Measurements from ENCODE around the gene SGSM2. TPM values are rescaled to one million over a fixed set of nuclear protein-coding genes. Genes with fewer than 3 reads are reported as not detected.
A peak's percentile ranks its signal among the peaks of the same experiment; 100 is the strongest.

SGSM2 gene
- total RNA-seq, 1 donor from 2014 or later = 26.3 TPM

- ATAC-seq (no peak), DNase-seq (ENCODE audit: missing footprints) (no peak)
- intact Hi-C loops (cut with DNase I) = loop anchor here (1.0 to 2.0 kb wide), 2 partner anchors 10 to 15 kb away; no protein-coding TSS in a partner anchor
Measured at GRCh38 chr17:2405247-2405926, 68.1 kb downstream of the SGSM2 start.

DNA sequence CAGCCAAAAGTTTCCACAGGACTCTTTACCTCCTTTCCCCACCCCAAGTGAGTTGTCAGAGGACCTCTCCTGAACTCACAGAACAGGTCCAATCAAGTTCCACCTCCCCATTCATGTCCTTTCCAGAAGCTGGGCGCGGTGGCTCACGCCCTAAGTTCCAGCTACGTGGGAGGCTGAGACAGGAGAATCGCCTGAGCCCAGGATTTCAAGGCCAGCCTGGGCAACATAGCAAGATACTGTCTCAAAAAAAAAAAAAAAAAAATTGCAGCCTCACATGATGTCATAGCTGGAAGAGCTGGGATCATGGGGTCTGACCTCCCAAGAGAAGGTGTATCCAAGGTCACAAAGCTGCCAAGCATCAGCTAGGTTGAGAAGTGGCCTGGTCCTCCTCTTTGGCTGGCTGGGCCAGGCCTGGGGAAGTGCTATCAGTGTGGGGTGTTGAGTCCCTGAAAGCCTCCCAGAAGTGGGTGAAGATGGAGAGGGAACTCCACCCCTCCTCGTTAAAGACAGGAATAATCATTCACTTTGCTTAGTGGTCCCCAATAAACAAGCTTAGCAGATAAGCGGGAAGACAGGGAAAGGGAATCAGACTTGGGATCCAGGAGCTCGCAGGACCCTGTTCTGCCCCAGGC, 69.1 kb downstream of the SGSM2 start:
- intact Hi-C loops (cut with DNase I) = no loop called here
- ATAC-seq = no peak
- DNase-seq (ENCODE audit: missing footprints) = no peak

- DNase-seq (ENCODE audit: missing footprints) (peak; percentile 75), ATAC-seq (peak; percentile 70)
- intact Hi-C loops (cut with DNase I) = no loop called here
Measured at GRCh38 chr17:2406903-2407790, 69.8 kb downstream of the SGSM2 start.

DNA sequence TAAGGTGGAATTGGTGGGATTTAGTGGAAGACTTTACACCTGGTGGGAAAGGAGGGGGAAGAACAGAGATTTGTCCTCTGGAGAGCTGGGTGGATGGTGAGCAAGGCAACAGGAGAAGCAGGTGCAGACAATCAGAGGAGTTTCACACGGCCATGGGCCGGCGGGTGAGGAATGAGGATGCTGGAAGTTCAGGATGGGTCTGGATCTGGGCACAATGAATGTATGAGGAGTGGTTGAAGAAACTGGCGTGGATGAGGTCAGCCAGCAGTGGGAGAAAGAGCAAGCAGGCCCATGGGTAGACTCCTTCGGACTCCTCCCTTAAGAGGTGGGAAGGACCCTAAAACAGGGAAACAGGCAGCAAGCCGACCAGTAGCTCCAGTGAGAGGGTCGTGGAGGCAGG, 73.7 kb downstream of the SGSM2 start:
- ATAC-seq = no peak
- DNase-seq (ENCODE audit: missing footprints) = no peak
- intact Hi-C loops (cut with DNase I) = no loop called here

- peak; percentile 56 for ATAC-seq
- intact Hi-C loops (cut with DNase I) = no loop called here
- DNase-seq (ENCODE audit: missing footprints) = no peak
Measured at GRCh38 chr17:2412561-2413021, 75.3 kb downstream of the SGSM2 start.

- intact Hi-C loops (cut with DNase I) = loop anchor here (1.0 to 5.0 kb wide), 2 partner anchors 9 to 293 kb away; no protein-coding TSS in a partner anchor
- ATAC-seq = no peak
- DNase-seq (ENCODE audit: missing footprints) = no peak
Measured at GRCh38 chr17:2414446-2415064, 77.3 kb downstream of the SGSM2 start.

DNA sequence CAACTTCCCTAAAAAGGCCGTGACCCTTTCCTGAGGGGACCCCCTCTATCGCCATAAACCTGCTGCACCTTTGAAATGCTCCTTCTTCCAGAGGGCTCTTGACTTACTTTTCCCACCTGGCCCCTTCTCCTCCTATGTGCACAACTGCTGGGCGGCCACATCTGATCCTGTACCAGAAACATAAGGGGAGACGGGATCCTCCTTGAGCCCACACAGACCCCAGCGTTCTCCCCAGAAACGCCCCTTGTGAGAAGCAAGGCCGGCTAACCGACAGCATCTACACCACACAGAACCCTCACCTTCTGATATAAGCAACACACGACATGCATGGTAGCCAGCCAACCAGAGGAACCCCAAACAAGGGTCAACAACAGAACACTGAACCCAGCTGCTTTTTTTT, 77.8 kb downstream of the SGSM2 start:
- no peak for DNase-seq (ENCODE audit: missing footprints)
- no peak for ATAC-seq
- intact Hi-C loops (cut with DNase I) = loop anchor here (1.0 to 5.0 kb wide), 2 partner anchors 10 to 292 kb away; no protein-coding TSS in a partner anchor

- DNase-seq (ENCODE audit: missing footprints) (peak; percentile 93), ATAC-seq (peak; percentile 75)
- intact Hi-C loops (cut with DNase I) = loop anchor here (1.0 to 5.0 kb wide), 2 partner anchors 34 to 291 kb away; no protein-coding TSS in a partner anchor
Measured at GRCh38 chr17:2416010-2416734, 78.9 kb downstream of the SGSM2 start.

DNA sequence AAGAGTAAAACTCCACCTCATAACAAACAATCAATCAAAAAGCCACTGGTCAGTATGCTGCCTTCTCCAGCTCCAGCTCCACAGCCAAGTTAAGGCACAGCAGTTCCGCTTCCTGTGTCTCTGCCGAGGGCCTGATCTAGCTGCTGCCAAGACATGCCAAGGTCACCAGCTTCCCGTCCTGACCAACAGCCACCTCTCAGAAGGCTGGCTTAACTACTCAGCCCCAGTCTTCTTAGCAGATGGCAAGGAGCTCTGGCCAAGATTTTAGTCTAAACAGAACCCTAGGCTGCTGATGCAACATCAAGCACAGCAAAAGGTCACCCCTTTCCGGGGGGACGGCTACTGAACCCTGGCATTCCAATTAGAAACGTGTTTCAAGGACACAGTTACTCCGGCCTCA, 81.3 kb downstream of the SGSM2 start:
- intact Hi-C loops (cut with DNase I) = loop anchor here (5.0 kb wide), 1 partner anchor 289 kb away; no protein-coding TSS in a partner anchor
- ATAC-seq (peak; percentile 48), DNase-seq (ENCODE audit: missing footprints) (no peak)

DNA sequence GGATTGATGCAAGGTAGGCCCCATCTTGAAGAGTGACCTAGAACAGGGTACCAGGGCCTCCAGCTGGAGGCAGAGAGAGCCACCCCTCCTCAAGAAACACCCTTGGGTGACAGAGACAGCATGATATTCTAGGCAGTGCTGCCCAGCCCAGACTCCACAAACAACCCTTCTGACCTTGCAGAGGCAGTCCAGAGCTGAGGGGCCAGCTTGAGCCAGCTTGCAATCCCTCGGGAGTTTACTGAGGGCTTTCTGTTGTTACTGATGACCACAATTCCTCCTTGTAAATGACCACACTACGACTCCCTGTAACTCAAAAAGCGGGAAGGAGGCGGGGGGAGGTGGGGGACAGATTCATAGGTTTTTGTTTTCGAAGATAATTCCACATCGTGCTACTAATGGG, 82.2 kb downstream of the SGSM2 start:
- peak; percentile 27 for ATAC-seq
- no peak for DNase-seq (ENCODE audit: missing footprints)
- intact Hi-C loops (cut with DNase I) = loop anchor here (5.0 kb wide), 1 partner anchor 288 kb away; no protein-coding TSS in a partner anchor

GRCh38 chr17:2420176-2420575, 82.9 kb downstream of the SGSM2 start:
- intact Hi-C loops (cut with DNase I) = no loop called here
- DNase-seq (ENCODE audit: missing footprints) (no peak), ATAC-seq (no peak)

GRCh38 chr17:2421315-2422147, 84.2 kb downstream of the SGSM2 start:
- ATAC-seq (no peak), DNase-seq (ENCODE audit: missing footprints) (no peak)
- intact Hi-C loops (cut with DNase I) = no loop called here

GRCh38 chr17:2423271-2423670, 86.0 kb downstream of the SGSM2 start:
- intact Hi-C loops (cut with DNase I) = no loop called here
- no peak for DNase-seq (ENCODE audit: missing footprints)
- no peak for ATAC-seq

- no peak for DNase-seq (ENCODE audit: missing footprints)
- no peak for ATAC-seq
- intact Hi-C loops (cut with DNase I) = no loop called here
Measured at GRCh38 chr17:2427215-2427614, 89.9 kb downstream of the SGSM2 start.

- DNase-seq (ENCODE audit: missing footprints) = no peak
- intact Hi-C loops (cut with DNase I) = no loop called here
- no peak for ATAC-seq
Measured at GRCh38 chr17:2427910-2428309, 90.6 kb downstream of the SGSM2 start.
